Measurements from ENCODE around the gene CFAP92.

- TF ChIP-seq CTCF (IDR thresholded peaks at IDR 0.05; ENCODE audit: low read length) (no peak), EZH2 (optimal IDR thresholded peaks at IDR 0.05; ENCODE audit: low read depth, low read length) (no peak), EZH2phosphoT487 (IDR thresholded peaks at IDR 0.05; ENCODE audit: low read length) (no peak)
Measured at GRCh38 chr3:128971421-128972100, 22.3 kb downstream of the CFAP92 start.

All from MM.1S (cell line).